Peyer's patch (tissue), 4 donors: Measurements from ENCODE around the gene CTSD. TPM values are rescaled to one million over a fixed set of nuclear protein-coding genes. Genes with fewer than 3 reads are reported as not detected.
A peak's percentile ranks its signal among the peaks of the same experiment; 100 is the strongest.

ENCODE experiments used
- DNase-seq, 3 donors: peaks; one replicate each; pipeline ENCODE4 v3.0.0-alpha.2; 2017 to 2019
- H3K27ac ChIP-seq, 4 donors: fragments of 200-600 bp; sonication (generic); one replicate each; pipeline ENCODE4 v1.5.1; 2016 to 2019
- H3K27me3 ChIP-seq, 2 donors: fragments of 200-600 bp; sonication (generic); one replicate each; pipeline ENCODE4 v1.5.1; 2019
- H3K36me3 ChIP-seq, 3 donors: fragments of 200-600 bp; sonication (generic); one replicate each; pipeline ENCODE4 v1.5.1; 2016 to 2019
- H3K4me1 ChIP-seq, 4 donors: fragments of 200-600 bp; sonication (generic); one replicate each; pipeline ENCODE4 v1.5.1; 2016 to 2019
- H3K4me3 ChIP-seq, 4 donors: fragments of 200-600 bp; sonication (generic); 1 replicate in 3 of 4; 2 replicates in 1 of 4; pipeline ENCODE4 v1.5.1; 2016 to 2019; ENCODE audit warnings: mild to moderate bottlenecking in 1 of 4
- H3K9me3 ChIP-seq, 4 donors: fragments of 200-600 bp; sonication (generic); one replicate each; pipeline ENCODE4 v1.5.1; 2016 to 2019; ENCODE audit warnings: mild to moderate bottlenecking in 1 of 4
- CTCF ChIP-seq, 6 experiments: fragments of 450-650 bp in 4 of 6; fragments of 200-600 bp in 2 of 6; sonication (generic) in 1 of 6; IDR thresholded peaks; one replicate each; pipeline ENCODE4 v1.5.1; 2017 to 2019; ENCODE audit warnings: antibody characterized with exemption in 6 of 6, mild to moderate bottlenecking in 3 of 6, moderate library complexity in 1 of 6
- POLR2A ChIP-seq, 2 donors: fragments of 450-650 bp; IDR thresholded peaks; one replicate each; pipeline ENCODE4 v1.5.1; 2017; ENCODE audit warnings: antibody characterized with exemption in 2 of 2, mild to moderate bottlenecking in 2 of 2, moderate library complexity in 2 of 2
- total RNA-seq, 4 donors: library from RNA; depleted of rRNA; stranded (reverse); fragments of >200 nt; gene quantifications; one replicate each; pipeline ENCODE4 v1.1.0, GENCODE V29; 2016

CTSD gene
- total RNA-seq, 4 donors from 2014 or later = 129 to 1,688 (median 1,221) TPM

DNA sequence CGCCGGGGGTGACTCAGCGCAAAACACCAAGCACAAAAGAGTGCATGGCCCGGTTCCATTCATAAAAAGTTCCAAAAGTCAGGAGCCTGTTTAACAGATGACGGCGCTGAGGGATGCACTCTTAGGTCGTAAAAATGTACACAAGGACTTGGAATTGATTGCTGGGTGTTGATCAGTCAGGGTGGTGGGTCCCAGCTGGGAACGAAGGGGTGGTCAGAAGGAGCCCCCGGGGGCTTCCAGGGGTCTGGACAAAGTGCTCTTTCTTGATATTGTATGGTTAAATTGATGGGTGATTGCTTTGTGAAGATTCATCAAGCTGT is 34.1 kb downstream of the CTSD start:
- H3K36me3 ChIP-seq = no peaks in the 10 kb centered on the region
- H3K27ac ChIP-seq = peak overlapping the region in 2 of 4 donors; percentile 37 to 76
- no peaks in the 10 kb centered on the region for H3K9me3 ChIP-seq
- peak overlapping the region in 1 of 4 donors; percentile 9 for H3K4me3 ChIP-seq
- peaks cover 0 to 4% (median 0%) of the 10 kb centered on the region in 4 donors for H3K4me1 ChIP-seq
- TF ChIP-seq CTCF (IDR thresholded peaks at IDR 0.05) (no peak), POLR2A (IDR thresholded peaks at IDR 0.05) (no peak)
- H3K27me3 ChIP-seq = no peaks in the 10 kb centered on the region
- peak in 1 of 3 donors; percentile 46 for DNase-seq

- peak in 2 of 3 donors; percentile 73 to 76 for DNase-seq
- TF ChIP-seq POLR2A (IDR thresholded peaks at IDR 0.05) (no peak), CTCF (IDR thresholded peaks at IDR 0.05) (no peak)
- no peaks in the 10 kb centered on the region for H3K27me3 ChIP-seq
- H3K4me3 ChIP-seq = peak overlapping the region in 2 of 4 donors; percentile 9
- no peaks in the 10 kb centered on the region for H3K9me3 ChIP-seq
- H3K36me3 ChIP-seq = no peaks in the 10 kb centered on the region
- H3K4me1 ChIP-seq = peaks cover 0 to 4% (median 0%) of the 10 kb centered on the region in 4 donors
- peak overlapping the region in 2 of 4 donors; percentile 40 to 76 for H3K27ac ChIP-seq
These were observed 34.6 kb downstream of the CTSD start for GRCh38 chr11:1728931-1729691.

DNA sequence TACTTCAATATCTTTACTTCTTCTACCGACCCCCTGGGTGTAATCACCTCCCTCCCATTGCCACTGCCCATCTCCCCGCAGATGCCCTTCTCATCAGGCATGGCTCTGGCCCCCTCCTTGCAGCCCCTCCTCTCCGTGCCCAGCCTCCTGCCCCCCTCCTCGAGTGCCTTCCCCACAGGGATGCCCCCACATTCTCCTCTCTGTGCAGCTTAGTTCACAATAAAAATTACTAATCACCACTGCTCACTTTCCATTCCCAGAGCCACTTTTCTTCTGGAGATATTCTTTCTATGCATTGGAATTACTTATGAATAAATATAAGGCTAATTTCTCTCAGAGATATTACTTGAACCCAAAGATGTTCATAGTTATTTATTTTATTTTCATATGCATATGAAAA is 35.4 kb downstream of the CTSD start:
- TF ChIP-seq POLR2A (IDR thresholded peaks at IDR 0.05) (no peak), CTCF (IDR thresholded peaks at IDR 0.05) (no peak)

GRCh38 chr11:1727861-1728260 is 35.9 kb downstream of the CTSD start:
- H3K27me3 ChIP-seq = no peaks in the 10 kb centered on the region
- TF ChIP-seq CTCF (IDR thresholded peaks at IDR 0.05) (no peak), POLR2A (IDR thresholded peaks at IDR 0.05) (no peak)

More for the DNA sequence above, 35.4 kb downstream of the CTSD start:
- no peaks in the 10 kb centered on the region for H3K9me3 ChIP-seq
- peak in 2 of 3 donors; percentile 14 to 38 for DNase-seq
- H3K27me3 ChIP-seq = no peaks in the 10 kb centered on the region
- peak overlapping the region in 1 of 4 donors; percentile 9 for H3K4me3 ChIP-seq
- peak overlapping the region in 2 of 4 donors; percentile 40 to 76 for H3K27ac ChIP-seq
- peaks cover 0 to 4% (median 0%) of the 10 kb centered on the region in 4 donors for H3K4me1 ChIP-seq
- H3K36me3 ChIP-seq = no peaks in the 10 kb centered on the region

DNA sequence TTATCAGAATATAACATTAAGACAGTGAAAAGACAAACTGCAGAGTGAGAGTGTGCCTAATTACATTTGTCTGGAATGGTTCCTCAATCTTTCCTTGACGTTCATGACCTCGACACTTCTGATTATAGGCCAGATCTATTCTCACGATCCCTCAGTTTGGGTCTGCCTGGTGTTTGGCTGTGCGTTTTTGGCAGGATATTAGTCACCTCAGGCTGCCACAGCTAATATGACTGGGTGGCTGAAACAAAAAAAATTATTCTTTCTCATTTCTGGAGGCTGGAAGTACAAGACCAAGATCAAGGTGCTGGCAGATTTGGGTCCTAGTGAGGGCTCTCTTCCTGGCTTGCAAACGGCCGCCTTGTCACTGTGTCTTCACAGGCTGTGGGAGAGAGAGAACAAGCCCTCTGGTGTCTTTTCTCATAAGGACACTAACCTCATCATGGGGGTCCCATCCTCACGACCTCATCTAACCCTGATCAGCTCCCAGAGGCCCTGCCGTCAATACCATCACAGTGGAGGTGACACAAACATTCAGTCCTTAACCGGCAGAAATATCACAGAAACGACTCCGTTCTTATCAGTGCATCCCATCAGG is 36.5 kb downstream of the CTSD start:
- DNase-seq = peak in 2 of 3 donors; percentile 13 to 39
- no peaks in the 10 kb centered on the region for H3K27me3 ChIP-seq
- H3K27ac ChIP-seq = peak overlapping the region in 2 of 4 donors; percentile 40 to 76
- no peak overlapping the region for H3K4me3 ChIP-seq
- no peaks in the 10 kb centered on the region for H3K36me3 ChIP-seq
- TF ChIP-seq POLR2A (IDR thresholded peaks at IDR 0.05) (no peak), CTCF (IDR thresholded peaks at IDR 0.05) (no peak)
- no peaks in the 10 kb centered on the region for H3K9me3 ChIP-seq
- H3K4me1 ChIP-seq = peaks cover 0 to 4% (median 0%) of the 10 kb centered on the region in 4 donors

More at GRCh38 chr11:1727861-1728260, 35.9 kb downstream of the CTSD start:
- Histone ChIP-seq H3K4me3 (no peak overlapping the region), H3K27ac (peak overlapping the region in 2 of 4 donors; percentile 40 to 76), H3K36me3 (no peaks in the 10 kb centered on the region), H3K9me3 (no peaks in the 10 kb centered on the region), H3K4me1 (peaks cover 0 to 4% (median 0%) of the 10 kb centered on the region in 4 donors)
- peak in 2 of 3 donors; percentile 16 to 39 for DNase-seq
